Neural cell (in vitro differentiated cells): ENCODE results near the gene MOGAT1. TPM values are rescaled to one million over a fixed set of nuclear protein-coding genes. Genes with fewer than 3 reads are reported as not detected.

Source experiments
- H2AFZ ChIP-seq: fragments of 200-600, 300-800 bp; sonication (generic), shearing (Covaris generic); 2 replicates; pipeline ENCODE4 v1.6.0; 2014; ENCODE audit warnings: low read depth, mild to moderate bottlenecking, antibody characterized with exemption, low read length, moderate library complexity
- H3F3A ChIP-seq: fragments of 200-600 bp; shearing (Covaris generic); 2 replicates; pipeline ENCODE4 v1.6.1; 2016; ENCODE audit warnings: mild to moderate bottlenecking, moderate library complexity, mixed read lengths, antibody characterized with exemption, low read length; ENCODE audit not compliant: insufficient read depth, poor library complexity, severe bottlenecking
- H3K27ac ChIP-seq: fragments of 200-600, 300-800 bp; sonication (generic), shearing (Covaris generic); 2 replicates; pipeline ENCODE4 v1.5.1; 2014; ENCODE audit warnings: mild to moderate bottlenecking, low read length, moderate library complexity
- H3K27me3 ChIP-seq: fragments of 300-800, 200-600 bp; sonication (generic), shearing (Covaris generic); 2 replicates; pipeline ENCODE4 v1.6.0; 2014; ENCODE audit warnings: mild to moderate bottlenecking, low read depth, low read length, moderate library complexity; ENCODE audit not compliant: insufficient read depth
- H3K36me3 ChIP-seq: fragments of 300-800, 200-600 bp; sonication (generic), shearing (Covaris generic); 2 replicates; pipeline ENCODE4 v1.5.1; 2014; ENCODE audit warnings: mild to moderate bottlenecking, antibody characterized with exemption, low read length, moderate library complexity; ENCODE audit not compliant: insufficient read depth
- H3K4me2 ChIP-seq: fragments of 300-800, 200-600 bp; sonication (generic), shearing (Covaris generic); 2 replicates; pipeline ENCODE4 v1.6.0; 2014; ENCODE audit warnings: mild to moderate bottlenecking, low read length
- H3K4me3 ChIP-seq: fragments of 300-800, 200-600 bp; sonication (generic), shearing (Covaris generic); 2 replicates; pipeline ENCODE4 v1.5.1; 2014; ENCODE audit warnings: mild to moderate bottlenecking, low read length, moderate library complexity
- H3K79me2 ChIP-seq: fragments of 200-600 bp; shearing (Covaris generic); replicated peaks from 2 replicates; pipeline ENCODE4 v1.6.0; 2014; ENCODE audit warnings: mild to moderate bottlenecking, low read length, moderate library complexity; ENCODE audit not compliant: insufficient read depth
- H3K9ac ChIP-seq: fragments of 300-800, 200-600 bp; sonication (generic), shearing (Covaris generic); 2 replicates; pipeline ENCODE4 v1.6.1; 2016; ENCODE audit warnings: mild to moderate bottlenecking, low read length, mixed read lengths
- H3K9me2 ChIP-seq: fragments of 200-600 bp; shearing (Covaris generic); 2 replicates; pipeline ENCODE4 v1.6.1; 2016; ENCODE audit warnings: mild to moderate bottlenecking, low read length, mixed read lengths; ENCODE audit not compliant: insufficient read depth
- H3K9me3 ChIP-seq: fragments of 200-600, 300-800 bp; sonication (generic), shearing (Covaris generic); 2 replicates; pipeline ENCODE4 v1.6.1; 2016; ENCODE audit warnings: mild to moderate bottlenecking, mixed run types, low read length, moderate library complexity, mixed read lengths
- H4K20me1 ChIP-seq: fragments of 200-600 bp; shearing (Covaris generic); 2 replicates; pipeline ENCODE4 v1.6.1; 2016; ENCODE audit warnings: mild to moderate bottlenecking, mixed run types; ENCODE audit not compliant: insufficient read depth
- CTCF ChIP-seq: fragments of 450-650 bp; IDR thresholded peaks from 2 replicates; pipeline ENCODE4 v1.5.1; 2014; ENCODE audit warnings: antibody characterized with exemption, mild to moderate bottlenecking, moderate library complexity; ENCODE audit not compliant: poor library complexity, severe bottlenecking
- EP300 ChIP-seq: fragments of 450-650 bp; conservative IDR thresholded peaks from 2 replicates; pipeline ENCODE4 v1.6.1; 2014; ENCODE audit warnings: antibody characterized with exemption, mild to moderate bottlenecking, moderate library complexity; ENCODE audit not compliant: poor library complexity, severe bottlenecking
- EZH2 ChIP-seq: fragments of 200-600, 300-800 bp; shearing (Covaris generic), sonication (generic); IDR thresholded peaks from 2 replicates; pipeline ENCODE4 v1.6.1; 2014; ENCODE audit warnings: antibody characterized with exemption, low read length, borderline replicate concordance, mild to moderate bottlenecking; ENCODE audit not compliant: insufficient read depth, poor library complexity, severe bottlenecking
- MXI1 ChIP-seq: fragments of 450-650 bp; conservative IDR thresholded peaks from 2 replicates; pipeline ENCODE4 v1.6.1; 2014; ENCODE audit warnings: antibody characterized with exemption, mild to moderate bottlenecking; ENCODE audit not compliant: poor library complexity, severe bottlenecking
- POLR2AphosphoS5 ChIP-seq: IDR thresholded peaks from 2 replicates; pipeline ENCODE4 v1.6.1; 2012
- RAD21 ChIP-seq: fragments of 450-650 bp; conservative IDR thresholded peaks from 2 replicates; pipeline ENCODE4 v1.6.1; 2014; ENCODE audit warnings: antibody characterized with exemption, mild to moderate bottlenecking, moderate library complexity
- REST ChIP-seq: IDR thresholded peaks from 2 replicates; pipeline ENCODE4 v1.6.1; 2012; ENCODE audit warnings: borderline replicate concordance
- SMC3 ChIP-seq: fragments of 450-650 bp; conservative IDR thresholded peaks from 2 replicates; pipeline ENCODE4 v1.6.1; 2014; ENCODE audit warnings: antibody characterized with exemption, mild to moderate bottlenecking, moderate library complexity; ENCODE audit not compliant: poor library complexity
- TAF1 ChIP-seq: IDR thresholded peaks from 2 replicates; pipeline ENCODE4 v1.6.1; 2012; ENCODE audit warnings: low read depth
- polyA plus RNA-seq: library from polyadenylated mRNA; depleted of rRNA; stranded (reverse); fragments of >200 nt; gene quantifications from 2 replicates; pipeline ENCODE4 v1.2.3, GENCODE V29; 2014

MOGAT1 gene
- polyA plus RNA-seq, 1 donor from 2014 or later: not detected

- H4K20me1 ChIP-seq: no peaks in the 10 kb centered on the region
- H3K9me3 ChIP-seq: no peaks in the 10 kb centered on the region
- no peaks in the 10 kb centered on the region for H3K79me2 ChIP-seq
- TF ChIP-seq CTCF (no peak), EZH2 (no peak), RAD21 (no peak), MXI1 (no peak), EP300 (no peak), REST (no peak), TAF1 (no peak), POLR2AphosphoS5 (no peak), SMC3 (no peak)
- no peaks in the 10 kb centered on the region for H3K9me2 ChIP-seq
- no peak overlapping the region for H3K4me3 ChIP-seq
- no peak overlapping the region for H3K9ac ChIP-seq
- no peaks in the 10 kb centered on the region for H3K27me3 ChIP-seq
- no peak overlapping the region for H2AFZ ChIP-seq
- H3K36me3 ChIP-seq: no peaks in the 10 kb centered on the region
- H3K27ac ChIP-seq: no peak overlapping the region
- H3F3A ChIP-seq: no peaks in the 10 kb centered on the region
- H3K4me2 ChIP-seq: no peak overlapping the region
These were observed 65.5 kb downstream of the MOGAT1 start for GRCh38 chr2:222736924-222737323.

- Histone ChIP-seq H3K27me3 (no peaks in the 10 kb centered on the region), H3K4me2 (no peak overlapping the region), H3K4me3 (no peak overlapping the region), H2AFZ (no peak overlapping the region), H3K9me2 (no peaks in the 10 kb centered on the region), H4K20me1 (no peaks in the 10 kb centered on the region), H3K79me2 (no peaks in the 10 kb centered on the region), H3K9ac (no peak overlapping the region), H3F3A (no peaks in the 10 kb centered on the region), H3K27ac (no peak overlapping the region), H3K36me3 (no peaks in the 10 kb centered on the region), H3K9me3 (no peaks in the 10 kb centered on the region)
- TF ChIP-seq EZH2: no peak
- no peak for TF ChIP-seq SMC3
- TF ChIP-seq TAF1: no peak
- no peak for TF ChIP-seq REST
- TF ChIP-seq POLR2AphosphoS5: no peak
- no peak for TF ChIP-seq CTCF
- TF ChIP-seq EP300: no peak
- no peak for TF ChIP-seq MXI1
- TF ChIP-seq RAD21: no peak
These were observed 66.9 kb downstream of the MOGAT1 start for GRCh38 chr2:222738312-222738711.
